IPS-18c (cell line): ENCODE data around the gene UBE2I.
A peak's percentile ranks its signal among the peaks of the same experiment; 100 is the strongest.

Experiments used
- H3K4me3 ChIP-seq: 2 replicates; pipeline ENCODE4 v1.7.0; 2013; ENCODE audit warnings: low read depth, mild to moderate bottlenecking, low read length, moderate library complexity; ENCODE audit not compliant: insufficient read depth
- H3K9me3 ChIP-seq: one replicate; pipeline ENCODE4 v1.6.1; 2013; ENCODE audit warnings: mild to moderate bottlenecking, low read length, moderate library complexity; ENCODE audit not compliant: control insufficient read depth, insufficient read depth

Gene UBE2I

DNA sequence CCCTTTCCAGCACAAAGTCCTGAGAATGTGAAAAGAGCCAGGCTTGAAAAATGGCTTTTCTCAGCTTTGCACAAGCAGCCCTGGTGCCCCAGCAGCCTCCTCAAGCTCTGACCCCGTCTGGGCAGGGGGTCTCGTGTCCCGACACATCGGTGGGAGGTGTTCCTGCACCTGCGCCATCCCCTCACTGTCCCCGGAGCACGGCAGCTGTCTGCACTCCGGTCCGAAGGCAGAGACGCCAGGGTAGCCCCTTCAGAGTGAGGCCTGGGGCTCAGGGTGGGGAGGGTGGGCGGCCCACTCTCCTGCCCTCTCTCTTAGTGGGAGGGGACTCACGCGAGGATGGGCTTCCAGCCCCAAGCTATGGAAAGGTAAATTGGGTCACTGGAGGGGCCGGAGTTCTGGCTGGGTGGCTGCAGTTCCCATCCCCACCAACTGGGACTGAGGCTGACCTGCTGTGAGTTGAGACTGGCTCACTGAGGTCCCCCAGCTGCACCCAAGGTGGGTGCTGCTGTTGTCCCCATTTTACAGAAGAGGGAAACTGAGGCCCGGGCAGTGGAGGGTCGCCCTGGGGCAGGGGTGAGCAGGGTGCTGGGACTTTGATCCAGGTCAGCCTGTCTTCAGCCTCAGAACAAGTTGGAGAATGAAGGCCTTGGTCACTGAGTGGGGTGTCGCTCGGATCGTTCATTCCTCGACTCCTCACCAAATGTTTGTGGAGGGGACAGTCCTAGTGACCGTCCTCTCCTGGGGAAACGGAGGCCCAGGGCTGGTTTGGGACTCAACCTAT, 21.7 kb downstream of the UBE2I start:
- Histone ChIP-seq H3K9me3 (peaks cover 2% of the 10 kb centered on the region), H3K4me3 (peak overlapping the region; percentile 30)

DNA sequence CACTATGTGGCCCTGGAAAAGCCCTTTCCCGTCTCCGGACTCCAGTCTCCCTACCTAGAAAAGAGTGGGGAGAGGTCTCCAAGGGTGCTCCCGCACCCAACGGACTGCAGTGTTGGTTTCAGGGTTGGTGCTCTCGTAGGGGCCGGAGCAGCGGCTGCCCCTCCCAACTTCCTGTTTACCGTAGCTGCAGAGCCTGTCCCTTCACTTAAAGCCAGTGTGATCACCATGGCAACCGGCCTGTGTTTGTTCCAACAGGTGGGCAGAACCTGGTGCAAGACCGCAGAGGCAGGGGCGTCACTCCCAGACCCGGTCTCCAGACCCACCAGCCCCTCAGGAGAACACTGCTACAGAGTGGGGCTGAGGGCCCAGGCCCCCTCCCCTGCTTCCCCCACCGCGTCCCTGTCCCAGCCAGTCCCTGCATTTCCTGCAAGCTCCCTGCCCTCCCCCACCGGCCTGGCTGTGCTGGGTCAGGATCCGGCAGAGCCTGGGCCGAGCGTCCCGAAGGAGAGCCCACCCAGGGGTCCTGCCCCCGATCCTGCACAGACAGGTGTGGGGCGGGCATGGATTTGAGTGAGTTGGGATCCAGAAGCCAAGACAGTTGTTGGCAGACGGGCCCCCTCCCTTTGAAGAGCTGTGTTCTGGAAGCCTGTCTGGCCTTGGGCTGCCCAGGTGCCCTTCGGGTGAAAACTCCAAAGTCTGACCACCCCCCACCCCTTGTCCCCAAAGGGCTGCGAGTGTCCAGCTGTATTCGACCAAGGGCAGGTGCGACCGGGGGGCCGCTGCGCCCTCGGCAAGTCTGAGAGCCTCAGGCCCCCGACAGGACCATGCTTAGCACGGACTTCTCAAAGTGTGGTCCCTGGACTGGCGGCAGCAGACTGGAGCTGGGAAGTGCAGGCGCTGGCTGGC, 22.5 kb downstream of the UBE2I start:
- peak overlapping the region; percentile 30 for H3K4me3 ChIP-seq

DNA sequence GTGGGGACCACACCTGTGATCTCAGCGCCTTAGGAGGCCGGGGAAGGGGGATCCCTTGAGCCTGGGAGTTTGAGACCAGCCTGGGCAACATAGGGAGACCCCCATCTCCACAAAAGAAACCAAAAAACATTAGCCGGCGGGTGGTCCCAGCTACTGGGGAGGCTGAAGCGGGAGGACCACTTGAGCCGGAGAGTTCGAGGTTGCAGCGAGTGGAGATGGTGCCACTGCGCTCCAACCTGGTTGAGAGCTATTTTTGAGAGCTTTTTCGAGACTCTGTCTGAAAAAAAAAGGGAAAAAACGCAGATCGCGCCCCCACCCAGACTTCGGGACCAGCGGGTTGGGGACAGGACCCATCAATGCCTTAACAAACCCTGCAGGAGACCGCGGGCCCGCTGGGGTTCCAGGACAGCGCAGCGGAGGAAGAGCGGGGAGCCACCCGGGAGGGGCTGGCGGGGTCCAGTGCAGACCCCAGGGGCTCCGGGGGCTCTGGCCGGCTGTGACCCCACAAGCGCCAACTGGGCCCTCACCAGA, 23.2 kb downstream of the UBE2I start:
- Histone ChIP-seq H3K9me3 (peaks cover 2% of the 10 kb centered on the region), H3K4me3 (peak overlapping the region; percentile 49; the same call in 1 of the 2 replicates)

More for the DNA sequence above, 22.5 kb downstream of the UBE2I start:
- H3K9me3 ChIP-seq = peaks cover 2% of the 10 kb centered on the region

DNA sequence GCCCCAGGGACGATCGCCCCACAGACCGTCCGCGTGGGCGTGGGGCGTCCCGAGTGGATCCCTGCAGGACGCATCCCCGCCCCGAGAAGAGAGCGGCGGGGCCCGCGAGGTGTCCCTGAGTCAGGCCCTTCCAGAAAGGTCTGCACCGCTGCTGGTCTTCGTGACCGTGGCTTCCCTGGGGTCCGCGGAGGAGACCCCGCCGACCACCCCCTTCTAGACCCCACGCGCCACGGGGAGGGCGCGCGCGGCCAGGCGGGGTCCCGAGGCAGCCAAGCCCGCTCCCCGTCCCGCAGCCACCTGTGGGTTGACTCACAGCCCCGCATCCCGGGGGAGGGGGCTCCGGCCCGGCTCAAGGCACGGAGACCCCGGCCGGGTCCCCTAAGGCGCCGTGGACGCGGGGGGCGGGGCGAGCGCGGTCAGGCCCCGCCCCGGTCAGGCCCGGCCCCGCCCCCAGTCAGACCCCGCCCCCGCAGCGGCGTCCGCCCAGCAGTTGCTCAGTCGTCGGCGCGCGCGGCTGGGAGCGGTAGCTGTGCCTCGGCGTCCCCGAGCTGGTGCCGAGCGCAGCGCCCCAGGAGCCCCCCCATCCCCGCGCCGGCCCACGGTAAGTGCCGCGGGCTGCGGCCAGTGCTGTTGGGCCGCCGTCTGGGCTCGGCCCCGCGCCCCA, 23.8 kb downstream of the UBE2I start, which contains the start of gene BAIAP3:
Gene BAIAP3, plus strand, starts transcription at position 497 of the 664 bp plus-strand sequence. CDS start 4,905 bp downstream, outside the sequence.
- Histone ChIP-seq H3K9me3 (peaks cover 2% of the 10 kb centered on the region), H3K4me3 (peak within 1 kb of the TSS; percentile 50)

DNA sequence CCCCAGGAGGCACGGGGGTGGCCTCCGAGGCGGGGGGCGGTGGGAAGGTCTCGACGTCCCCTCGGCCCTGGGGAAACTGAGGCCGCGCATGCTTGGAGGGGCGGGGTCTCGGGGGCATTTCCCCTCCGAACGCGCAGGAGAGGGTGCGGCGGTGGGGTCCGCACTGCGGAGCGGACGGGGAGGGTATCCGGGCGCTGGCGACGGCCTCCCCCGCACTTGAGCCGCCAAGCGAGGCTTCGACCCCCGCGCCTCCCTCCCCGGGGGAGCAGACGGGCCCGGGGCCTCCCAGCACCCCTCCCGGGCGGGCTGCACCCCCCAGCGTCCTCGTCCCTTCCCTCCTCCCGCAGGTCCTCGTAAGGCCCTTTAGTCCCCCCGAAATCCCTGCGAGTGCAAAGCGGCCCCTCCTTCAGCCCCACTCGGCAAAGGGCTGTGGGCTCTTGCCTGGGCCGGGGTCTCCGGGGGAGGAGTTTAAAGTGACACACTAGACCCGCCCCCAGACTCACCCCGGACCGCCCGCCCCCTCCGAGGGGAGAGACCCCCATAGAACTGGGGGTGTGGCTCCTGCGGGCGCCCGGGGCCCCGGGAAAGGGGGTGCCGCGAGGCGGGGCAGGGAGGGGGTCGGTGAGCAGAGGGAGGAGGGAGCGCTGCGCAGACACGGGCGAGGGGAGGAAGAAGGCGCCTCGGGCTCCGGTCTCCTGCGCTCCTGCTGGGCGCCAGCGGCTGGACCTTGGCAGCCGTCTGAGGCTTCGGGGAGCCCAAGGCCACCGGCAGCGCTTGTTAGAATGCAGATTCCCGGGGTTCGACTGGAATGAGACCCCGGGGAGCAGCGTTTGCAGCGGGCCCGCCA, 24.6 kb downstream of the UBE2I start:
- Histone ChIP-seq H3K9me3 (peaks cover 2% of the 10 kb centered on the region), H3K4me3 (peak overlapping the region; percentile 50)

DNA sequence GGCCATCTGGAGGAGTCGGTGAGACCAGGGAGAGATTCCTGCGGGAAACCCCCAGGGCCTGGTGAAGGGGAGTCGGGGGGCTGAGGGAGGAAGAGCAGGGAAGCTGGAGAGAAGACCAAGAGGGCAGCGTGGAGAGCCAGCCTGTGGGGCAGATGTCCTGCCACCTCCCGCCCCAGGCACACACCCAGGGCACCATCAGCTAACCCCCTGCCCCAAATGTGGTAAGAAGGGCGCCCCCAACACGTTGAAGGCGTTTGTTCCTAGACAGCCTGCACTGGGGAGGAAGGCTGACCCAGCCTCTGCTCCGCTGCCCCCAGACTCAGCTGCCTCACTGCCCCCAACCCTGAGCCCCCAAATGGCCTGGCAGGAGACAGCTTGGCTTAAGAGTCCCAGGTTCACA, 25.3 kb downstream of the UBE2I start:
- no peak overlapping the region for H3K4me3 ChIP-seq
- H3K9me3 ChIP-seq = peaks cover 2% of the 10 kb centered on the region

DNA sequence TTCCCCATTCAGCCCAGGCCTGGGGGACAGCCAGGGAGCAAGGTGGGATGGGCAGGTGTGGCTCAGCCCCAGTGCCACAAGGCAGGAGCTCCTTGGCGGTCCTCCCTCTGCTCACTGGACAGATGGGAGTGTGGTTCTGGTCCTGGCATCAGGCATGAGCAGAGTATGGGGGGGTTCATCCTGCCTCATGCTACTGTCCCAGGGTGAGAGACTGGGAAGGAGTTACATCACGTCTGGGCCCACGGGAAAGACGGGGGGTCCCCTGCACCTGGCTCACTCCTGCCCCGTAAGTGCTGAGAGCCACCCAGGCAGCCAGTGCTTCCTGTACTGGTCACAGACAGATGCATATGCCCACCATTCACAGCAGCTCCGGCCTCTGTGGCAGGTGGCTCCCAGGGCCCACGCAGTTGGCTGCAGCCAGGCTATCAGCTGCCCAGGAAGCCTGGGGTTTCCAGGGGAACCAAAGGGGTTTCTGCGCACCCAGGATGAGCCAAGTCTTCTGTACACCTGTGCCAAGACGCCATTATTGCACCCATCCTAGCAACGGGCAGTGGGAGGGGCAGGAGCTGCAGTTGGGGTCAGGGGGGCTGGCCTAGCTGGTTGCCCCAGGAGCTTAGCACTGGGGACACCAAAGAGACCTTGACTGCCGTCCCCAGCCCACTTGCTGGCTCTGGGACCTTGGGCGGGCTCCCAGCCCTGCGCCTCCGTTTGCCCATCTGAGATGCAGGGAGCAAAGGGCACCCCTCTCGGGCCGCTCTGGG, 26.0 kb downstream of the UBE2I start:
- Histone ChIP-seq H3K4me3 (no peak overlapping the region), H3K9me3 (no peaks in the 10 kb centered on the region)

DNA sequence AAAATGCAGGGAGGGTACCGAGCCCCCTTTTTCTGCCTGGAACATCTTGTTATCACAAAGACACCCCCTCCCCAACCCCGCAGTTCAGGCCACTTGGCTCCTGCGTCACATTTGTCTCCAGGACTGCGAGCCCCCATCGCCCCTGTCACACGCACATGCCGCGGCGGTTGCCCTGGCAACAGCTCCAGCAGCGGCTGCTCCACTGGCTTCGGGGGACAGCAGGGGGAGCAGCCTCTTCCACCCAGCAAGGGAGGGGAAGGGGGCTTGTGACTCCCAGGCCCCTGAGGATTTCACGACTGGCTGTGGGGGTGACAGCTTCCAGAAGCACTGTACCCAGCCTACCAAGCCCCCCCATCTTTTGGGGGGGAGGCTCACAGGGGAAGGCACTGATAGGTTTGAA, 26.6 kb downstream of the UBE2I start:
- no peaks in the 10 kb centered on the region for H3K9me3 ChIP-seq
- no peak overlapping the region for H3K4me3 ChIP-seq

DNA sequence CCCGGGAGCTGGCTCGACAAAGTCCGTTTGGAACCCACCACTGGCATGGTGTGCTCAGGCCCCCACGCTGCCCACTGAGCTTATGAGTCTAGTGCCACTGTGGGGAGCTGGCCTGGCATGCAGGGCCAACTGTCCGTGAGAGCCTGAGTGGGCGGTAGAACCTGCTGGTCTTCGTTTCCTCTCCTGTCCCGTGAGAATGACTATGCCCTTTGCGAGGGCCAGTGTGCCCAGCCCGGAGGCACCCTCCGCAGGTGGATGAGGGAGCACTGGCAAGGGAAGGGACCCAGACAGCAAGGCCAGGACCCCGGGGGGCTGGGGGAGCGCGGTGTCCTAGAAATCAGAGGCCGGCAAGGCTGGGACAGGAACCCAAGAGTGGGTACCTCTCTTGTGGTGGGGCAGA, 27.2 kb downstream of the UBE2I start:
- no peak overlapping the region for H3K4me3 ChIP-seq
- H3K9me3 ChIP-seq = no peaks in the 10 kb centered on the region

DNA sequence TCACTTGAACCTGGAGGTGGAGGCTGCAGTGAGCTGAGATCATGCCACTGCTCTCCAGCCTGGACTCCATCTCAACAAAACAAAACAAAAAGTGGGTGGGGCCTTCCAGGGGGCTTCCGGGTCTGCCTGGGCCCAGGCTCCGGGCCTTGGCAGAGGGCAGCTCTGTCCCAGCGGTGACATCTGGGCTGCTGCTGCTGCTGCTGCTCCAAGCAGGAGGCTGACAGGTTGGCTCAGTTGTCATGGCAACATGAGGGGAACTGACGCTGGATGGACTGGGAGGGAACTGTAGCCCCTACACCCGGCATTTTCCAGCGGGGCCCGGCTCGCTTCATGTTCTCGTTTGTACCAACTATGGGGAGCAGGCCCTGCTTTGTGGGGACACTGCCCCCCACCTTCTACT, 28.1 kb downstream of the UBE2I start:
- Histone ChIP-seq H3K9me3 (no peaks in the 10 kb centered on the region), H3K4me3 (no peak overlapping the region)

DNA sequence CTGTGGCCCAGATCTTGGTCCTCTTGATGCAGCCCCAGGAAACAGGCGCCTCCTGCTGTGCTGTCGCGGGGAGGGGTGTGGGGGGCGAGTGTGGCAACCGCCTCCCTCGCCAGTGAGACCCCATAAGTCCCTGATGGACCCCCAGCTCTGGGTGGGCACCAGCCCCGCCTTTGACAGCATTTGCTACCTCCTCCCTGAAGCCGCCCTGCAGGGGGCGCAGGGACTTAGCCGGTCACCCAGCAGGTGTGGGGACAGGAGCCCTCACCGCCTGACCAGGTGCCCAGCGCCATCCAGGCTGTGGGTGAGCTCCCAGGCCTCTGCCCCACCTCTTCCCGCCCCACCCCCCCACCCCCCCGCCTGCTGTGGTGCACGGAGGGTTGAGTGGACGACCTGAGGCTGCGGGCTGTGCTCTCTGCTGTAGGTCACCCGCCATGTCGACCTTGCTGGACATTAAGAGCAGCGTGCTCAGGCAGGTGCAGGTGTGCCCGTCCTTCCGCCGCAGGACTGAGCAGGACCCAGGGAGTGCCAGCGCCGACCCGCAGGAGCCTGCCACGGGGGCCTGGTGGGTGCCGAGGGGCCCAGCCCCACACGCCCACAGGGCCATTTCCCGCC, 28.8 kb downstream of the UBE2I start:
- H3K4me3 ChIP-seq = no peak overlapping the region
- H3K9me3 ChIP-seq = no peaks in the 10 kb centered on the region

DNA sequence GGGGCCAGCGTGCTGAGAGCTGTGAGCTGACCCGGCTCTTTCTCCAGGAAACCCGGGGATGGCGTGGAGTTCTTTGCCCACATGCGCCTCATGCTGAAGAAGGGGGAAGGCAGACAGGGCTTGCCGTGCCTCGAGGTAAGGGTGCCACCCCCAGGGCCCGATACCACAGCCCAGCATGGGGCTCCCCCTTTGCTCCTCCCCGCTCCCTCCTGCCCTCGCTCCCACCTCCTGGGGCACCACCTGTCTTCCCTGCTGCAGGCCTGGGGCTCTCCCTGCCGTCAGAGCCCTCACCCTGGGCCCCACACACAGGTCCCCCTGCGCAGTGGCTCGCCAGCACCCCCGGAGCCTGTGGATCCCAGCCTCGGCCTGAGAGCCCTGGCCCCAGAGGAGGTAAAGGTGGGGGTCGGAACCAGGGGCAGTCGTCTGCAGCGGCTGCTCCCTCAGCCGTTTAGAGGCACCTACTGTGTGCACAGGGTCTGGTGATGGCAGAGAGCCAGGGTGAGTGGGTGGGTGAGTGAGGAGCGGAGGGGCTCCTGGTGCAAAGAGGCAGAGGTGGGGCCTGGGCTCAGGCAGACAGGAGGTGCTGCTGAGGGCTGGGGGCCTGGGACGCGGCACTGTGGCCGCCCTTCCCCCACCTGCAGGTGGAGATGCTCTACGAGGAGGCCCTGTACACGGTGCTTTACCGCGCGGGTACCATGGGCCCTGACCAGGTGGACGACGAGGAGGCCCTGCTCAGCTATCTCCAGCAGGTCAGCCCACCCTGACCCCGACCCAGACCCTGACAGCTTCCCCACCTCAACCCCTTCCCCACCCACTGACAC, 29.6 kb downstream of the UBE2I start:
- no peaks in the 10 kb centered on the region for H3K9me3 ChIP-seq
- H3K4me3 ChIP-seq = no peak overlapping the region

DNA sequence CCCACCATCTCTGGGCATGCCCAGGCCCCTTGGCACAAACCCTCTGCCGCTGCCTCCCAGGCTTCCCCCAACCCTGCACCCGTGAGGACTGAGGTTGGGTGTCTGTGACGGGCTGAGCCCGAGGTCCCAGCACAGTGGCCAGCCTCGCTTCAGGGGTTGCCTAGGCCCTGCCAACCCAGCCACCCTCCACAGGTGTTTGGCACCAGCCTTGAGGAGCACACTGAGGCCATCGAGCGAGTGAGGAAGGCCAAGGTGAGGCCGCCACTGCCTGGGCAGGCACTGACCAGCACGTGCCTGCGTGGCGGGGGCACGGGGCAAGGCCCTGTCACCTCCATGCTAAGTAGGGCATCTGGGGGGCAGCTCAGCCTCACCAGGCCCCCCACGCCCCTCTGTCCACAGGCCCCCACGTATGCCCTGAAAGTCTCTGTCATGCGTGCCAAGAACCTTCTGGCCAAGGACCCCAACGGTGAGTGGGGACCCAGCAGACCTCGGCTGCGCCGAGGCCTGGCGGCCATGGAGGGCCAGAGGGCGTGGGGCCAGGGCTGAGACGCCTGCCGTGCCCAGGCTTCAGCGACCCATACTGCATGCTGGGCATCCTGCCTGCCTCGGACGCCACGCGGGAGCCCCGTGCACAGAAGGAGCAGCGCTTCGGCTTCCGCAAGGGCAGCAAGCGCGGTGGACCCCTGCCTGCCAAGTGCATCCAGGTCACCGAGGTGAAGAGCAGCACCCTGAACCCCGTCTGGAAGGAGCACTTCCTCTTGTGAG, 31.5 kb downstream of the UBE2I start:
- Histone ChIP-seq H3K9me3 (no peaks in the 10 kb centered on the region), H3K4me3 (no peak overlapping the region)
